PC-9 (cell line): ENCODE measurements around the gene EXT2.

Source experiments
- CTCF ChIP-seq: fragments of 200-600 bp; sonication (generic); conservative IDR thresholded peaks from 2 replicates; pipeline ENCODE4 v1.6.1; 2017; ENCODE audit warnings: mixed run types, antibody characterized with exemption, mild to moderate bottlenecking, moderate library complexity
- EZH2 ChIP-seq: fragments of 200-600 bp; sonication (generic); IDR thresholded peaks from 2 replicates; pipeline ENCODE4 v1.8.0; 2017; ENCODE audit warnings: antibody characterized with exemption, low read depth

- TF ChIP-seq CTCF (no peak), EZH2 (no peak)
Observed at GRCh38 chr11:44143987-44144909, 48.8 kb downstream of the EXT2 start.
